22Rv1 (cell line): Measurements from ENCODE around the gene SPOCK3.

Source experiments
- ZFX ChIP-seq: fragments of 450-650 bp; IDR thresholded peaks from 2 replicates; pipeline ENCODE4 v1.6.1; 2017; ENCODE audit warnings: antibody characterized with exemption, borderline replicate concordance
- TF ChIP-seq, protein P1 (sequence below): fragments of 450-650 bp; IDR thresholded peaks from 2 replicates; pipeline ENCODE4 v1.5.1; 2017; ENCODE audit warnings: mild to moderate bottlenecking

DNA sequence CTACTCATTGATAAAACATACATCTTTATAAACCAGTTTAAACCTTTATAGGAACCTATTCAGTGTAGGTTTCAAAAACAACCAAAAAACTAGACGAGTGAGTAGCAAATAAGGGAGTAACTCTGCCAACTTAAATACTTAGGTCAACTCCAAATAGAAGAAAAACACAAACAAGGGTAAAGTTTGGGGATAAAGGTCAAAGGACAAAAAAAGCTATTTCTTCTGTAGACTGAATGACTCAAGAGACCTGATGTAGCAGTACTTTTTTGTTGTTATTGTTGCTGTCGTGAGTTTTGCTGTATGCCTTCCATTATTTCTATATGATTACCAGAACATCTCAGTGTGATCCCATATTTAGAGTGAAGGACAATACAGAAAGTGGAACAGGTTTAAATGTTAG, 199.3 kb downstream of the SPOCK3 start:
- TF ChIP-seq, protein P1, sequence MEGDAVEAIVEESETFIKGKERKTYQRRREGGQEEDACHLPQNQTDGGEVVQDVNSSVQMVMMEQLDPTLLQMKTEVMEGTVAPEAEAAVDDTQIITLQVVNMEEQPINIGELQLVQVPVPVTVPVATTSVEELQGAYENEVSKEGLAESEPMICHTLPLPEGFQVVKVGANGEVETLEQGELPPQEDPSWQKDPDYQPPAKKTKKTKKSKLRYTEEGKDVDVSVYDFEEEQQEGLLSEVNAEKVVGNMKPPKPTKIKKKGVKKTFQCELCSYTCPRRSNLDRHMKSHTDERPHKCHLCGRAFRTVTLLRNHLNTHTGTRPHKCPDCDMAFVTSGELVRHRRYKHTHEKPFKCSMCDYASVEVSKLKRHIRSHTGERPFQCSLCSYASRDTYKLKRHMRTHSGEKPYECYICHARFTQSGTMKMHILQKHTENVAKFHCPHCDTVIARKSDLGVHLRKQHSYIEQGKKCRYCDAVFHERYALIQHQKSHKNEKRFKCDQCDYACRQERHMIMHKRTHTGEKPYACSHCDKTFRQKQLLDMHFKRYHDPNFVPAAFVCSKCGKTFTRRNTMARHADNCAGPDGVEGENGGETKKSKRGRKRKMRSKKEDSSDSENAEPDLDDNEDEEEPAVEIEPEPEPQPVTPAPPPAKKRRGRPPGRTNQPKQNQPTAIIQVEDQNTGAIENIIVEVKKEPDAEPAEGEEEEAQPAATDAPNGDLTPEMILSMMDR = no peak
- TF ChIP-seq ZFX = no peak
